ENCODE measurements around the gene F10.

GRCh38 chr13:113155982-113156655 lies 33.5 kb downstream of the F10 start:
- TF ChIP-seq CTCF (IDR thresholded peaks at IDR 0.05; ENCODE audit: insufficient read depth, low read length) (no peak), GABPA (IDR thresholded peaks at IDR 0.05; ENCODE audit: low read depth) (no peak), POLR2AphosphoS5 (IDR thresholded peaks at IDR 0.05; ENCODE audit: low read depth) (no peak), REST (IDR thresholded peaks at IDR 0.05; ENCODE audit: insufficient replicate concordance, low read depth) (no peak), SPI1 (IDR thresholded peaks at IDR 0.05; ENCODE audit: borderline replicate concordance, low read depth) (no peak)
